T-helper 22 cell (primary cell): Measurements from ENCODE around the gene DHRSX.
"Not testable (repeated sequence)": the region's sequence is repeated elsewhere in the genome, so short reads cannot be mapped to it uniquely, and the experiment has no call there.

ENCODE experiments used
- DNase-seq: peaks from one replicate; pipeline ENCODE4 v3.0.0-alpha.2; 2020; ENCODE audit warnings: low read depth

The DHRSX gene

DNA sequence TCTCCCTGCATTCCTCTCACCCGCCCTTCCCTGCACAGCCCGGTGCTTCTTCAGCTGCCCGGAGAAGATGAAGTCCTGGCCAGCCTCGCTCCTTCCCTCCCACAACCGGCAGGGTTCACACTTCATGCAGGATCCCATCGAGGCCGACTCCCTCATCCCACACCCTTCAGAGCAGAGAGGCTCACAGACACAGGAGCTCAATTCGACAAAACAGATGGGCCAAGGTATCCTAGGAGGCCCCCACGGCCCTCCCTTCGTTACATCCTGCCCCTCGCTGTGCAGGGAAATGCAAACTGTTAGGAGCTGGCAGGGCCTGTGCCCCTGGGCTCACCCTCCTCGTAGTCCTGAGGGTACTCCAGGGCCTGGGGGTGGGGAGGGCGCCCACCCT is 238.1 kb downstream of the DHRSX start:
- DNase-seq, result no peak

DNA sequence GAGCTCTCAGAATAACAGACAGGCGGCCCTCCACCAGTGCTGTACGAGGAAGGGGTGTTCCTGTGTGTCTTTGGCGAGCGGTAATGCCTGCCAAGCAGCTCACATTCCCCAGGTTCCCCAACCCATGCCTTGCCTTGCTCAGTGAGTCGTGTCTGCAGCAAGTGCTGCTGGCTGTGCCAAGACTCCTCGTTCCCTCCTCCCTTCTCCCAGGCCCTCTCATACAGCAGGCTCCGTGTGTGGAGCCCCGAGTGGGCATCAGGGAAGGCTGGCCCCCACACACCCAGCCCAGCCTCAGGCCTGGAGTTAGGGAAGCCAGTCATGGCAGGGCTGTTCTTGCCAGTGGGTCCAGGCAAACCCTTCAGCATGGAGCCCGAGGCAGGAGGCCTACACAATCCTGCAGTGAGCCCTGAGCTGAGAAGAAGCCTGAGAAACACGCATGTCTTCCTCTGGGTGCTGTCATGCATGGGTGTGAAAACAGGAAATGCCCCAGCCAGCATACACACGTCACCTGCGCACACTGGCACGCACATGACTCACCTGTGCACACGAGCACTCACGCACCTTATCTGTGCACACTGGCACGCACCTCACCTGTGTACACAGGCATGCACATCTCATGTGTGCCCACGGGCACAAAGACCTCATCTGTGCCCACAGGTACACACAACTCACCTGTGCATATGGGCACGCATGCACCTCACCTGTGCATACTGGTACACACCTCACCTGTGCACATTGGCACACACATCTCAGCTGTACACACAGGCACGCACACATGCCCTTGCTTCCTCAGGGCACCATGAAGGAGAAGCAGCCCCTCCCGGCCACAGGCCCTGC is 238.7 kb downstream of the DHRSX start:
- no peak for DNase-seq

DNA sequence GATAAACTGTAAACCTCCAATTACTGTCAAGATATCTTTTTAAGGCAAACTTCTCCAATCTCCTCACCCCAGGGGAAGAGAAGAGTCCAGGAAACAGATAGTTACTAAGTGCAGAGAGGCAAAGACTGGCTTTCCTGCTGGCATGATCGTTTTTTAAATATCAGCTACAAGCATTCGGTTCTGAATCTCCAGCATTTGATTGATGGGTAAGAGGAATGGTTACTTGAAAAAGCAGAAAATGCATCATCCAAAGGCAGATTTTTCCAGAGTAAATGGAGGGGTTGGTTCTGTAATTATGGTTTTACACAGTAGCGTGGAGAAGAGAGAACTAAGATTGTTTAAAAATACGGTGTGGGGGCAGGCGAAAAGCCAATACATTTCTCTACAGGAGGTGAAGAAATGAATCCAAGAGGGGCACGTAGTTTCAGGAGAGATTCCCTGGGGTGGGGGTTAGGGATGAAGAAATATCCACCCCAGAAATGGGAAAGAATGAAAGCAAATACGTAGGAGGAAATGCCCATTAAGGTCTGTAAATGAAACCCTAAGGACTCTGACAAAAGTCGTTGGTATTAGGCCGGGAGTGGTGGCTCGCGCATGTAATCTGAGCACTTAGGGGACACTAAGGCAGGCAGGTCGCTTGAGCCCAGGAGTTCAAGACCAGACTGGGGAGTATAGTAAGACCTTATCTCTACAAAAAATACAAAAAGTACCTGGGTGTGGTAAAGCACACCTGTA is 248.3 kb downstream of the DHRSX start:
- no peak for DNase-seq

DNA sequence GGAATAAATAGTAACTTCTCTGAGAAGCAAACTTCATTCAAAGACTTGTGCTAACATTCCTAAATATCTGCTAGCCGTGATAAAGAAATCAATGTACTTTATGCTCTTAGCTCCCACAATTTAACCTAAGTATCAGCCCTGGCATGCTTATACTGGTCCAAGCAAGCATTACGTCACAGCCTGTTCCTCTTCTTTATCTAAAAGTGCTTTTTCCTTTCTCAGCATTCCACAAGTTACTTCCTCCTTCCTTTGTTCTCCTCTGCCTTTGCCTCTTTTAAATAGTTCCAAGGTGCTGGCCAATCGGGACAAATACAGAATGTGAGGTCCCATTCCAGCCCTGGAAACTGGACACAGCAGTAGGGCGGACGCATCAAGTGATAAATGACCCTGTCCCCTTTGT is 249.6 kb downstream of the DHRSX start:
- no peak for DNase-seq

DNA sequence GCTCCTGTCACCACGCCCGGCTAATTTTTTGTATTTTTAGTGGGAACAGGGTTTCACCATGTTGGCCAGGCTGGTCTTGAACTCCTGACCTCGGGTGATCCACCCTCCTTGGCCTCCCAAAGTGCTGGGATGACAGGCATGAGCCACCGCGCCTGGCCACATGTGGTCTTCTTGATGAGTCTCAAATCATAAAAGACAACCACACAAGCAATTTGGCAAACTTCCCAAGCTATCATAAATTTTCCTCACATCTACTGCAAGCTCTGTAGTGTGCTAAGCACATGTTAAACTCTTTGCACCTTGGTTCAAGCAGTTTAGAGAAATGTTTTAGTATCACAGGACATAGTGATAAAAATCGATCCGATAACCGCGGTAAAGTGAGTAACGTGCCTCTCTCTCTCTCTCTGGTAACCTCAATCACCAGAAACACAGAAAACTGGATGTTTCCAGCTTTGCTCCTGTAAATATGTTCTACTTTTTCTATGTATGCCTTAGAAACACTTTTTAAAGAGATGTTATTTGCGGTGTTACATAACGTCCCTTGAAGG is 256.8 kb downstream of the DHRSX start:
- DNase-seq, result no peak

DNA sequence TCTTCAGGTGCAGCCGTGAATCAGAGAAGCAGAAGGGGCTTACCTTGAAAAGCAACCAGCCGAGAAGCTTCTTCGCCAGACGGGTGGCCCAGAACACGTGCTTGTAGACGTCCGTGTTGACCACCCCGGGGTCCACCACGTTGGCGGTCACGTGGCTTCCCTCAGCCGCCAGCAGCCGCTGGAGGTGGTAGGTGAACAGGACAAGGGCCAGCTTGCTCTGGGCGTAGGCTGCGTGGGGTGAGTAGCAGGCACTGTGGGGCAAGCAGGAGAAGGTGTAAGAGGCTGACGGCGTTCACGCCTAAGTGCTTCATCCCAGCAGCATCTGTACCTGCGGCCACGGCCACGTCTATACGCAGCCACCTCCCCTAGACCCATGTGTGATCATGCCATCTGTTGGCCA is 257.8 kb downstream of the DHRSX start:
- DNase-seq, result no peak

DNA sequence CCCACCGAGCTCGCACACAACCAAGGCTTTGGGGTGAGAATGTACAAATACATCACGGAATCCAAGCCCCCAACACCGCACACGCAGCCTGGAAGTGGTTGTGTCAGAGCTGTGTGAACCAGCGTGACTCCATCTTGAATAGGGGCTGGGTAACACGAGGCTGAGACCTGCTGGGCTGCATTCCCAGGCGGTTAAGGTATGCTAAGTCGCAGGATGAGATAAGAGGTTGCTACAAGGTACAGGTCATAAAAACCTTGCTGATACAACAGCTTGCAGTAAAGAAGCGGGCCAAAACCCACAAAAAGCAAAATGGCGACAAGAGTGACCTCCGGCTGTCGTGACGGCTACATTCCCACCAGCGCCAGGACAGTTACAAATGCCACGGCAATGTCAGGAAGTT is 258.4 kb downstream of the DHRSX start:
- DNase-seq, result no peak

DNA sequence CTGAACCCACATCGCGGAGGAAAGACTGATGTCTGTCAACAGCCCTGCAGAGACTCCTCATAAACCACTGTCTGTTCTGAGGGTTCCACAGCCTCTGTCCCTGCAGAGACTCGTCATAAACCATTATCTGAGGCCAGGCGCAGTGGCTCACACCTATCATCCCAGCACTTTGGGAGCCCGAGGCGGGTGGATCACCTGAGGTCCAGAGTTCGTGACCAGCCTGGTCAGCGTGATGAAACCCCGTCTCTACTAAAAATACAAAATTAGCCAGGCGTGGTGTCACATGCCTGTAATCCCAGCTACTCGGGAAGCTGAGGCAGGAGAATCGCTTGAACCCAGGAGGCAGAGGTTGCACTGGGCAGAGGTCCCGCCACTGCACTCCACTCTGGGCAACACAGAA is 259.3 kb downstream of the DHRSX start:
- DNase-seq, result not testable (repeated sequence)

DNA sequence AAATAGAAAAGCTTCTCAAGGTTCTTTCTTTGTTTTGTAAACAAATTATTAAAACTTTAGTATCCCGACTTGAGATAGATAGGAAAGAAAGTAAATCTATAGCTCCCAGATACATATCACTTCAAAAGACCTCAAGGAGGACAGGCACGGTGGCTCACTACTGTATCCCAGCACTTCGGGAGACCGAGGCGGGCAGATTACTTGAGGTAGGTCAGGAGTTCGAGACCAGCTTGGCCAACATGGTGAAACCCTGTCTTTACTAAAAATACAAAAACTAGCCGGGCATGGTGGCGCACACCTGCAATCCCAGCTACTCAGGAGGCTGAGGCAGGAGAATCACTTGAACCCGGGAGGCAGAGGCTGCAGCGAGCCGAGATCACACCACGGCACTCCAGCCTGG is 260.0 kb downstream of the DHRSX start:
- not testable (repeated sequence) for DNase-seq

DNA sequence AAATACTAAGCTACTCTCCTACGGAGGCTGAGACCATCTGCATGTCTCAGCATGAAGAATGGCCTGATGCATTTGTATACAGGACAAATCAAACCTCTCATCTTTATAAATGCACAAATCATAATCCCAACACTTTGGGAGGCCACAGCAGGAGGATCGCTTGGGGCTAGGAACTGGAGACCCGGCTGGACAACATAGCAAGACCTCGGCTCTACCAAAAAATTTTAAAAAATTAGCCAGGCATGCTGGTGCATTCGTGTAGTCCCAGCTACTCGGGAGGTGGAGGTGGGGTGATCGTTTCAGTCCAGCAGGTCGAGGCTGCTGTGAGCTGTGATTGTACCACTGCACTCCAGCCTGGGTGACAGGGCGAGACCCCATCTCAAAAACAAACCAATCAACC is 262.8 kb downstream of the DHRSX start:
- no peak for DNase-seq

DNA sequence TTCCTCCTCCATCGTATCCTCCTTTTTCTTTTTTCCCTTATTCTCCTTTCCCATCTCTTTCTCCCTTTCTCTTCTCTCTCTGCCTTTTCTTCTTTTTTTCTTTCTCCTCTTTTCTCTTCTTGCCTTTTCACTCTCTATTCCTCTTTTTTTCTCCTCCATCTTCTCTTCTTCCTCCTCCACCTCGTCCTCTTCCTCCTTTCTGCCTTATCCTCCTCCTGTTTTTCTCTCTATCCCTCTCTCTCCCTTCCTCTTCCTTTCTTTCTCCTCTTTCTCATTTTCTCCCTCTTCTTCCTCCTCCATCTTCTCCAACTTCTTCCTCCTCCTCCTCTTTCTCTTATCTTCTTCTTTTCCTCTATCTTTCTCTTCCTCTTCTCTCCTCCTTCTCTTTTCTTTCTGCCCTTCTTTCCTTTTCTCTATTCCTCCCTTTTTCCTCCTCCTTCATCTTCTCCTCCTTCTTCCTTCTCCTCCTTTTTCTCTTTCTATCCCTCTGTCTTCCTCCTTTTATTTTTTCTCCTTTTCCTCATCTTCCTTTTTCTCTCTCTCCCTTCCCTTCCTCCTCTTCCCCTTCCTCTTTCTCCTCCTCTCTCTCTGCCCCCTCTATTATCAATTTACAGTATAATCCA is 269.1 kb downstream of the DHRSX start:
- no peak for DNase-seq

GRCh38 chrX:2230457-2230856 is 270.3 kb downstream of the DHRSX start:
- DNase-seq, result no peak

- DNase-seq, result no peak
Measured at GRCh38 chrX:2228536-2228935, 272.2 kb downstream of the DHRSX start.

DNA sequence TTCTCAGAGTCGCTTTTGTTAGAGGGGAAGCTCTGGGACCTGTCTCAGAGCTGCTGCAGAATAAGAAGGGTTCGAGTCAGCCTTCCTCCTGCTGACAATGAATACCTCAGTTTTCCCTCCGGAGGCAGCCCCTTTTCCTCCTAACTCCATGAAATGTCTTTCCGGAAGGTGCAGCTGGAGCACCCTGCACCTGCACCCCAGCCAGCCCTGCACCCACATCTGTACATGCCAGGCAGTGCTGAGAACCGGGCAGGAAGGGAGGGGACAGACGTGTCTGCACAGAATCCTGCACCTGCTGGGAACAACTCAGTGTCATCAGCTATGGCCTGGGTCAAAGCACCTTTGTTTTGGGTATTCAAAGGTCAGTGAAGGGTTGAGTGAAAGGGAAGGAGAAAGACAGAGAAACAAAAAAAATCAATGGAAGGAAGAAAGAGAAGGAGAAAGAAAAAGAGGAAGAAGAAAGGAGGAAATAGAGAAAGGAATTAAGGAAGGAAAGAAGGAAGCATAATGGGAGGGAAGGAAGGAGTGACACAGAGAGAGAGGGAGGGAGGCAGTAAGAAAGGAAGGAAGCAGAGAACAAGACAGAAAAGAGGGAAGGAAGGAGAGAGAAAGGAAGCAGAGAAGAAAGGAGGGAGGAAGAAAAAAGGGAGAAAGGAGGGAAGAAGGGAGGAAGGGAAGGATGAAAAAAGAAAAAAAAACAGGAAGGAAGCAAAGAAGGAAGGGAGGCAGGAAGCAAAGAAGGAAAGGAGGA is 273.7 kb downstream of the DHRSX start:
- DNase-seq, result no peak

GRCh38 chrX:2226182-2226581 is 274.6 kb downstream of the DHRSX start:
- no peak for DNase-seq

DNA sequence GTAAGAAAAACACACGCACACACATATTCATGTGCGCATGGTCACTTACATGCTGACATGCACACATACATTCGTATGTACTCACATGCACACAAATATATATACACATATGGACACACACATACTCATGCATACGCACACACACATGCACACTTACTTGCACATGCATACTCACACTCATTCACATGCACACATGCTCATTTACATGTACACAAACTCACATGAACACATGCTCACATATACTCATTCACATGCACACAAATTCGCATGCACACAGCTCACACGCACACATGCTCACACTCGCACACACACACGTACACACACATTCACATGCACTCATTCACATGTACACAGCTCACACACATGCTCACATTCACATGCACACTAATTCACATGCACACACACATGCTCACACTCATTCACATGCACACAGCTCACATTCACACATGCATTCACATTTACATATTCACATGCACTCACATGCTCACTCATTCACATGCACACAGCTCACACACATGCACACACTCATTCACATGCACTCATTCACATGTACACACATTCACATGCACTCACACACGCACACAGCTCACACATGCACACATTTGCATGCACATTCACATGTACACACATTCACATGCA is 276.1 kb downstream of the DHRSX start:
- no peak for DNase-seq

DNA sequence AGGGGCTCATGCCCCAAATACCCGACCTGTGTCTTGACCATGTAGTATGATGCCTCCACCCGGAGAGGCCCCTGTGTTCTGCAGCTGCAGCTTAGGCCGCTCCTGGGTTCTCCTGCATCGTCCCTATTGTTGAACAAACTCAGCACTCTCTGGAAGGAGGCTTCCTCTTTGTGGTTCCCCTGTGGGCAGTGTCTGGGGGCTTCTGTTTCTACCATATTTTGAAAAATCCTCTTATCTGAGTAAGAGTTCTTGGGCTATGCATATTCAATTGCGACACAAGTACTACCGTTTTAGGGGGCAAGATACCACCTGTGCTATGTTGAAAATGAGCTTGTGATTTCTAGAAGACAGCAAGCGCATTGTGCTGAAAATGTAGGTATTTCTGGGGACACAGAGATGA is 276.6 kb downstream of the DHRSX start:
- no peak for DNase-seq

GRCh38 chrX:2220829-2221567 is 279.8 kb downstream of the DHRSX start:
- DNase-seq, result no peak

GRCh38 chrX:2220296-2220695 is 280.5 kb downstream of the DHRSX start:
- no peak for DNase-seq

DNA sequence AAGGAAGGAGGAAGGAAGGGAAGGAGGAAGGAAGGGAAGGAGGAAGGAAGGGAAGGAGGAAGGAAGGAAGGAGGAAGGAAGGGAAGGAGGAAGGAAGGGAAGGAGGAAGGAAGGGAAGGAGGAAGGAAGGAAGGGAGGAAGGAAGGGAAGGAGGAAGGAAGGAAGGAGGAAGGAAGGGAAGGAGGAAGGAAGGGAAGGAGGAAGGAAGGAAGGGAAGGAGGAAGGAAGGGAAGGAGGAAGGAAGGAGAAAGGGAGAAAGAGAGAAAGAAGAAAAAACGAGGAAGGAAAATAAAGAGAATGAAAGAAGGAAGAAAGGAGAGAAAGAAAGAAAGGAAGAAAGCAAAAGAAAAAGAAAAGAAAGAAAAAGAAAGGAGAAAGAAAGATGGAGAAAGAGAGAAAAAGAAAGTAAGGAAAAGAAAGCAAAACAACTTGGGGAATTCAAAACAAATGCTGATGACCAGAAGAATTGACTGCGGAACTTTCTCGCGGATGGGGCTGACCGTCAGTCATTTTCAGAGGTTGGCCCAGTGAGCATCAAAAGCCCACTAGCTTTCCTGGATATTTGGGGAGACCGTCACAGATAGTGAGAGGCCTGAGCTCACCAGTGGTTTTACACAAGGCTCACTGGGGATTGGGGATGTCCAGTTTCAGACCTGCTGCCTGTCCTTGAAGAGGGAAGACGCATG is 286.5 kb downstream of the DHRSX start:
- not testable (repeated sequence) for DNase-seq
